Upper lobe of left lung (tissue), 4 donors: ENCODE results near the gene SLC25A47.

Experiments used
- POLR2AphosphoS5 ChIP-seq, 2 donors: sonication (generic); formaldehyde crosslinking; IDR thresholded peaks; one replicate each; pipeline ENCODE4 v1.5.1; 2017; ENCODE audit warnings: antibody characterized with exemption in 2 of 2
- TF ChIP-seq, protein P1 (sequence below), 6 experiments: fragments of 450-650 bp in 4 of 6; fragments of 200-600 bp in 2 of 6; sonication (generic) in 2 of 6; IDR thresholded peaks; one replicate each; pipeline ENCODE4 v1.5.1; 2016 to 2019; ENCODE audit warnings: antibody characterized with exemption in 6 of 6

DNA sequence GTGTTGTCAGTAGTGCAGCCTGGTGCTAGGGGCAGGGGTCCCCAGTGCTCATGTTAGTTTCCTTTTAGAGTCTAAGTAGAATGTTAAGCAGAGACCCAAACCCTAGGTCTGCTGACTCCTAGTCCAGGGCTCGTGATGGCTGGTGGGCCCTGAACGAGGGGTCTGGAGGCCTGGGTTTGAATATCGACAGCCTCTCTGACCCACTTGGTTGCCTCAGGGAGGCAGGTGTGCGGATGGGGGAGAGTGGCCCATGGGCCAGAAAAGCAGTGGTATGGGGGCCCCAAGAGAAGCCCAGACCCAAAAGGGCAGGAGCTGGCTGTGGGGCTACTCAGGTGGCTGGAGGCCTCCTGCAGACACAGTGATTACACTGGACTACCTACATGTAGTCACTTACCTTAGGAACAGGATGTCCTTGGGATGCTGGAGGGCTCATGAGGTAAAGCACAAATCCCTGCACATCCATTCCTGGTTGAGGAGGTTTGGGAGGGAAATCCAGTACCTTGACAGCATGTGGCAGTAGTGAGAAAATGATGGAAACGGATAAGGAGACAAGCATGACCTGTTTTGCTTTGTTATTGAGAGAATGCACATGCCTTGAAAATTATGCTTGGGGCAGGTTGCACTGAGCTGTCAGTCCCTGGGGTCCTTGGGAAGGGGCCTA, 15.2 kb upstream of the SLC25A47 start:
- TF ChIP-seq, protein P1, sequence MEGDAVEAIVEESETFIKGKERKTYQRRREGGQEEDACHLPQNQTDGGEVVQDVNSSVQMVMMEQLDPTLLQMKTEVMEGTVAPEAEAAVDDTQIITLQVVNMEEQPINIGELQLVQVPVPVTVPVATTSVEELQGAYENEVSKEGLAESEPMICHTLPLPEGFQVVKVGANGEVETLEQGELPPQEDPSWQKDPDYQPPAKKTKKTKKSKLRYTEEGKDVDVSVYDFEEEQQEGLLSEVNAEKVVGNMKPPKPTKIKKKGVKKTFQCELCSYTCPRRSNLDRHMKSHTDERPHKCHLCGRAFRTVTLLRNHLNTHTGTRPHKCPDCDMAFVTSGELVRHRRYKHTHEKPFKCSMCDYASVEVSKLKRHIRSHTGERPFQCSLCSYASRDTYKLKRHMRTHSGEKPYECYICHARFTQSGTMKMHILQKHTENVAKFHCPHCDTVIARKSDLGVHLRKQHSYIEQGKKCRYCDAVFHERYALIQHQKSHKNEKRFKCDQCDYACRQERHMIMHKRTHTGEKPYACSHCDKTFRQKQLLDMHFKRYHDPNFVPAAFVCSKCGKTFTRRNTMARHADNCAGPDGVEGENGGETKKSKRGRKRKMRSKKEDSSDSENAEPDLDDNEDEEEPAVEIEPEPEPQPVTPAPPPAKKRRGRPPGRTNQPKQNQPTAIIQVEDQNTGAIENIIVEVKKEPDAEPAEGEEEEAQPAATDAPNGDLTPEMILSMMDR (IDR thresholded peaks at IDR 0.05): no peak
- no peak for TF ChIP-seq POLR2AphosphoS5 (IDR thresholded peaks at IDR 0.05)
